ENCODE results near the gene RFT1.

The RFT1 gene

GRCh38 chr3:53084310-53085001, 45.8 kb downstream of the RFT1 start:
- DNase-seq = no peak

- no peak for DNase-seq
These were observed 46.3 kb downstream of the RFT1 start for GRCh38 chr3:53083949-53084309.

- no peak for DNase-seq
These were observed 46.7 kb downstream of the RFT1 start for GRCh38 chr3:53083521-53083920.

DNA sequence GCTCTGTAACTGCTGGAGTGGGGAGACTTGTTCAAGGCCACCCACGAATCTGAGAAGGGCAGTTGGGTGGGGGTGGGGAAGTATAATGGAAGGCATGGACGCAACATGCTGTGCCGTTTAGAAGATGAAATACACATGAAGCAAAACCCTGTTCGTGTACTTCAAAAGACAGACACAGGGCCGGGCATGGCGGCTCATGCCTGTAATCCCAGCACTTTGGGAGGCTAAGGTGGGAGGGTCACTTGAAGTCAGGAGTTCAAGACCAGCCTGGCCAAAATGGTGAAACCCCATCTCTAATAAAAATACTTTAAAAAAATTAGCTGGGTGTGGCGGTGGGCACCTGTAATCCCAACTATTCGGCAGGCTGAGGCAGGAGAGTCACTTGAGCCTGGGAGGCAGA, 47.5 kb downstream of the RFT1 start:
- DNase-seq = no peak

- DNase-seq = no peak
These were observed 48.9 kb downstream of the RFT1 start for GRCh38 chr3:53081318-53081717.

DNA sequence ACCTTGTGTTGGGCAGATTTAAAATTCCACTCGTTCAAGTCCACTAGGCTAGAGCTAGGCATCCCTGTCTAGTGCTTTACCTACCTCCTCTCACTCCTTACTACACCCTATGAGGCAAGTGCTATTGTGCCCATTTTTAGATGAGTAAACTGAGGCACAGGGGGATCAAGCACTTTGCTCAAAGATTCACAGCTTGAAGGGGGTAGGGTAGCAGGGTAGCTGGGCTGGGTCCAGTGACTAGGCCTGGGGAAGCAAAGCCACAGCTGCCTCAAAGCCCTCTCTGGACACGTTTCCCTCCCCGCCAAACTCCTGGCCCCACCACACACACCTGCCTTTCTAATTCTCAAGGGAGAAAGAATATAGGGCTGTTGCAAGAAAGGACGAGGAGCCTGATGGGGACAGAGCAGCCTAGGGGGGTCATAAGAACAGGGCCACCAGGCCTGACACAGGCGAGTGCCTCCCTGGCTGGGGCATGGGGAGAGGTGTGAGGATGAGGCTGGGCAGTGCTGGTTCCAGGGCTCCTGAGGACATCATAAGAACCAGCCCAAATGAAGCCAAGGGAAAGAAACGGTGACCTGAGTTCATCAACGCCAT, 49.5 kb downstream of the RFT1 start:
- no peak for DNase-seq

DNA sequence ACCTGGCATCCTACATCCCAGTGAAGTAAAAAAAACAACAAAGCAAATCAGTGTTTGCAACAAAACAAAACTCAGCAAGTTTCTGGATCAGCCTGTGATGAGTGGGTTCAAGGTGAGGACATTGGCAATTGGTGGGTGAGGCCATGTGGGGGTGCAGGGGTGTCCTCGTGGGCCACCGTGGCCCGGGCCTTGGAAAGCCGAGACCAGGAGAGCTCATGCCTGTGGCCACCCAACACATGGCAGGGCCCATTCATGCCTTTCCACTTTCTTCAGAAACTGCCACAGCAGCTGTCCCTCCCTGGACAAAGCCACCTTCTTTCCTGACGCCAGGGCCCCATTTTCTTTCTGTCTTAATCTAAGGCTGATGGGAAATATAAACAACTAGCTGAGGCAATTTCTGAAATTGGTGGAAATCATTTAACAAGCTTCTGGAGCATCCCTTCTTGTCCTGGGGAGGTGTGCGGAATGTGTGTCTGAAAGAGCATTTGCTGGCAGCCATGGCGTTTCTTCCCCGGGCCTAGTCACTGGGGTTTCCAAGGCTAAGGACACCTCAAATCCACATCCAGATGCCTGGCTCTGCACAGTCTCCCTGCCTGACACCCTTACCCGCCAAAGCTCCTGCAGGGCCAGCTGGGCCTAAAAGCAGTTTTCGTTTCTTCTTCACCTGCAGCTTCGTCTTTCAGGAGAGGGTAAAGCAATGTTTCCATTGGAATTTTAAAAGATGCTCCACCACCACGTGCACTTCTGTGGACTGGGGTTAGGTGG, 50.3 kb downstream of the RFT1 start:
- no peak for DNase-seq

GRCh38 chr3:53079147-53079546, 51.1 kb downstream of the RFT1 start:
- no peak for DNase-seq

- no peak for DNase-seq
These were observed 51.6 kb downstream of the RFT1 start for GRCh38 chr3:53078656-53079055.

DNA sequence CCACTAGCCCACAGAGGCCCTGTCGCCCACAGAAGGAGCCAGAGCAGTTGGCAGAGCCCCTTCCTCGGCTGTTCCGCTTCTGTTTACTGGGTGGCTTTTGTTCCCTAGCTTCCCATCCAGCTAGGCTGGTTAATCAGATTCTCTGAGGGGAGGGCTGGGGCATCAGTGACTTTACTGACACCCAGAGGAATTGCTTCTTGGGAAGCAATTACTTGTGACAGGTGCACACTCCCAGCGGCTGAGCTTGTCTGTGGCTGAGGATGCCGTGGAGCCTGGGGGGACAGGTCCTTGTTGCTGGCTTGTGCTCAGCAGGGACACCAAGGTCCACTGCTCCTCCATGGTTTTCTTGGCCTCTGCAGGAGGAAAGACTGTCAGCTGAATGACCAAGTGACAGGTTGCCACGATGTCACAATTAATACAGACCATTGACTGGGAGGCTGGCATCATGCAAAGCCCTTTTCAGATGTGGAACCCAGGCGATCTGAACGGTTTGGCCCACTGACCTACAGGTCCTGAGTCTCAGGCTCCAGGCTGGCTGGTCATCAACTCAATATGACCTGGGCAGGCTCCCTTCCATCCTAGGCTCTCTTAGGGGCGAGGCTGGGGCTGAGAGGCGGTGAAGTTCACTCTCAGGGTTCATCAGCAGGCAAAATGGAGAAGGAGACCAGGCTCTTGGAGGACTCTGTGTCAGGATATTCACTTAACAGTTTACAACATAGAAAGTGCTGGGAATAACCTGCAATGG, 52.6 kb downstream of the RFT1 start:
- no peak for DNase-seq

DNA sequence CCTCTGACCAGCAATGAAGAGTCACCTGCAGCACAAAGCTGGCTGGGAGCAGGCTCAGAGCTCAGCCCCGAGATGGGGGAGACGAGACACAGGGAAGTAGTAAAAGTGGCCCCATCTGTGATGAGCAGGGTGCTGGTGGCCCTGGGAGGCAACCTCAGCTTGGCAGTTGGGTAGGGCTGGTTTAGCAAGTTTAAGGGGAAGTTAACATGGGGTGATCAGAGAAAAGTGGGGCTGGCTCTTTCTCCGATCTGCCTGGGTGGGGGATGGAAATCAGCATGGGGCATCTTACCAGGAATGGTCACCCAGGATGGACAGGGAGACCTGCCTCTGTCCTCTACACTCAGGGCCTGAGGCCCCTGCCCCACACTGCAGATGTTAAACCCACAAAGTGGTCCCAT, 54.5 kb downstream of the RFT1 start:
- no peak for DNase-seq

- DNase-seq = no peak
These were observed 55.2 kb downstream of the RFT1 start for GRCh38 chr3:53074761-53075742.

- DNase-seq = no peak
These were observed 55.9 kb downstream of the RFT1 start for GRCh38 chr3:53074366-53074696.

DNA sequence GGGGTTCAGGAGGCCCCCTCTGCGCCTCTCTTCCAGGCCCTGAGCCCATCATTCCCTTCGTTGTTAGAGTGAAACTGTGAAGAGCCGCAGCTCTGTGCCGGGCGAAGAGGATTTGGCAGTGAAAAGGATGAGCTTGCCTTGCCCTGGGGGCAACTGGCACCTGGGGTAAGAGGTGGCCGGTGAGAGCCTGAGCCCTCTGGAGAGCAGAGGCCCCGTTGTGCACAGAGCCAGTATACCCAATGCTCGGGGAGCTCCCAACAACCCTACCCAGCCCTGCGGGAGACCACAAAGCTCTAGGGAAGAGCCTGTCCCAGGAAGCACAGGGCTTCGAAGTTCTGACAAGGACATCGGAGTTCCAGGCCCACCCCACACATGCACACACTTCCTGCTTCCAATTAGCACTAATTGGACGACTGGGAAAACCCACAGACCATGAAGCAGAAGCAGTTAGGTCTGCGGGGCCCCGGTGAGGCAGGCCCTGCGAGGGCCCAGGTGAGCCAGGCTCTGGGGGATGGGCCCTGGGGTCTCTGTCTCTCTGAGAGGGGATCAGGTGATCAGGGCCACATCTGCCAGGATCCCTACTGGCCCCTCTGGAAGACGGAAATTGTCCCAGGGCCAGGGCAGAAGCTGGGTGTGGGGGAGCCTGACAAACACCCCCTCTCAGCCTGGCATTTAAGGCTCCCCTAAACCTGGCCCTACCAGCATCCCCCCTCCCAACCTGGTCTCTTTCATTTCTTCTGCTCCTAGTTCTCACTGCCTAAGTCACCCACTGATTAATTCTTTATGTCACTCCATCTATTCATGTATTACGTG, 56.5 kb downstream of the RFT1 start:
- no peak for DNase-seq

- peak; percentile 77 for DNase-seq
These were observed 57.3 kb downstream of the RFT1 start for GRCh38 chr3:53072653-53073552.

GRCh38 chr3:53071882-53072431, 58.3 kb downstream of the RFT1 start:
- DNase-seq = no peak

DNA sequence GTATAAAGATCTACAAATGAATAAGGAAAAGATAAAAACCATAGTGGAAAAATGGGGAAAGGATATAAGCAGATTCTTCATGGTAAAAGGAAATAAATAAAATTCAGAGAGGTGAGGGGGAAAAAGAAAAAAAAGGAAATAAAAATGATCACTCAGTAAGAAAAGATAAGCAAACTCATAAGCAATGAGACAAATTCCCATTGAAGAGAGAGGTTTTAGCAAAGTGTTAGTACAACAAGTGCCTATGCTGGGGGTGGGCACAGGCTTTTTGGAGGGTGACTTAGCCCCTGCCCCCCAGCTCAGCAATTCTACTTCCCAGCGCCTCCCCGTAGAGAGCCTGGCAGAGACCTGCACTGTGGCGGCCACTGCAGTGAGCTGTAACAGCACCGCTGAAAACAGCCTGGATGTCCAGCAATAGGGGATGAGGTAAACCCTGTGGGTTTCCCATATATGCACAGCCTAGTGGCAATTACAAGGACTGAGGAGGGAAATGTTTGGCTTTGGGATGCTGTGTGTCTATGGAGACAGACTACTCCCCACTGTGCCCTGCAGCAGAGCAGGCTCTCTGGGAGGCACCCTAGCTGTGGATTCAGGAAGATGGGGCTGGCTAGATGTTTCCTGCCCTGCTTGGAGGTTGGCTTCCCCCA, 60.7 kb downstream of the RFT1 start:
- no peak for DNase-seq

GRCh38 chr3:53068176-53068575, 62.1 kb downstream of the RFT1 start:
- no peak for DNase-seq

GRCh38 chr3:53067567-53067966, 62.7 kb downstream of the RFT1 start:
- DNase-seq = no peak
